Endodermal cell (in vitro differentiated cells): ENCODE measurements around the gene C5orf22. TPM values are rescaled to one million over a fixed set of nuclear protein-coding genes. Genes with fewer than 3 reads are reported as not detected.

Source experiments
- DNase-seq: peaks from one replicate; pipeline ENCODE4 v3.0.0-alpha.2; 2017
- H3K27ac ChIP-seq: 2 replicates; pipeline ENCODE4 v1.5.1; 2013; ENCODE audit warnings: mild to moderate bottlenecking, low read depth, low read length, moderate library complexity
- H3K27me3 ChIP-seq: 2 replicates; pipeline ENCODE4 v1.6.1; 2013; ENCODE audit warnings: mild to moderate bottlenecking, low read length, moderate library complexity; ENCODE audit not compliant: insufficient read depth, control insufficient read depth, poor library complexity, severe bottlenecking
- H3K36me3 ChIP-seq: 2 replicates; pipeline ENCODE4 v1.7.0; 2013; ENCODE audit warnings: mild to moderate bottlenecking, low read length, moderate library complexity; ENCODE audit not compliant: control insufficient read depth, insufficient read depth
- H3K4me1 ChIP-seq: one replicate; pipeline ENCODE4 v1.7.0; 2013; ENCODE audit warnings: low read length; ENCODE audit not compliant: control insufficient read depth, insufficient read depth
- H3K4me3 ChIP-seq: 2 replicates; pipeline ENCODE4 v1.5.1; 2013; ENCODE audit warnings: mild to moderate bottlenecking, low read length, moderate library complexity
- H3K9ac ChIP-seq: 2 replicates; pipeline ENCODE4 v1.6.1; 2013; ENCODE audit warnings: mild to moderate bottlenecking, low read length, moderate library complexity; ENCODE audit not compliant: poor library complexity, severe bottlenecking; ENCODE audit errors: extremely low read depth
- H3K9me3 ChIP-seq: 2 replicates; pipeline ENCODE4 v1.6.1; 2013; ENCODE audit warnings: mild to moderate bottlenecking, low read length, moderate library complexity; ENCODE audit not compliant: control insufficient read depth
- H3K27ac Mint-ChIP-seq: 2 replicates; pipeline ENCODE4 v1.8.0; 2020; ENCODE audit warnings: mixed read lengths
- H3K27me3 Mint-ChIP-seq: 2 replicates; pipeline ENCODE4 v1.8.0; 2021; ENCODE audit warnings: mild to moderate bottlenecking, mixed read lengths; ENCODE audit not compliant: insufficient read depth
- H3K36me3 Mint-ChIP-seq: 2 replicates; pipeline ENCODE4 v1.8.0; 2020; ENCODE audit warnings: low read depth, mixed read lengths
- H3K4me1 Mint-ChIP-seq: 2 replicates; pipeline ENCODE4 v1.8.0; 2020; ENCODE audit warnings: mixed read lengths
- H3K4me3 Mint-ChIP-seq: 2 replicates; pipeline ENCODE4 v1.8.0; 2020; ENCODE audit warnings: mild to moderate bottlenecking, moderate library complexity, mixed read lengths
- H3K9me3 Mint-ChIP-seq: 2 replicates; pipeline ENCODE4 v1.8.0; 2020; ENCODE audit warnings: mild to moderate bottlenecking, mixed read lengths
- WGBS, 2 experiments: methylation state at CpG; one replicate each; pipeline versions ENCODE4 v1.1.5 to v1.1.7; 2013; ENCODE audit warnings: missing lambda C conversion rate in 2 of 2, mixed read lengths in 1 of 2; ENCODE audit not compliant: insufficient coverage in 1 of 2, insufficient read length in 1 of 2; 5-methylcytosine and 5-hydroxymethylcytosine counted together
- total RNA-seq, 2 donors: library from RNA; stranded (reverse); fragmentation: NEBNext Ultra II Directional in 1 of 2; extraction: Animal tissue kit (Norgen Biotek cat#: 25700) in 1 of 2; gene quantifications; 2 replicates in 1 of 2; 3 replicates in 1 of 2; pipeline ENCODE4 v1.2.1, GENCODE V29; 2021
- TF ChIP-seq, protein P1 (sequence below): fragments of 200-600 bp; sonication (generic); conservative IDR thresholded peaks from 2 replicates; pipeline ENCODE4 v1.5.0; 2021; ENCODE audit warnings: antibody characterized with exemption, mild to moderate bottlenecking

C5orf22 gene
- total RNA-seq, 2 donors from 2014 or later: 44.2 to 52.7 TPM

DNA sequence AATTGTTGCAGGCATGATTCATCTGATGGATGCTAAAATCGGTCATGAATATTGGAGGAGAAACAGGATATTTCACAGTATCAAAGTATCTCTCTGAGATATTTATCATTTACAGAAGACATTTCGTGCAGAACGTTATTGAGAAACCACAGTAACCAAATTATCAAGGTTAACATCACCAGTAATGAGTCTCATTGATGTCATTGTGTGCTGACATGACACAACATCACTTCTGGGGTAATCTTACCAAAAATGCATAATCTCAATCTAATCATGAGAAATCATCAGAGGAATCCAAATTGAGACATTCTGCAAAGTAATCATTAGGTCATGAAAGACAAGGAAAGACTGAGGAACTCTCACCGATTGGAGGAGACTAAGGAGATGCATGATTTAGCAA lies 42.7 kb downstream of the C5orf22 start:
- H3K27me3 ChIP-seq: no peaks in the 10 kb centered on the region
- Mint-ChIP-seq H3K36me3 (no peaks in the 10 kb centered on the region), H3K4me3 (no peak overlapping the region), H3K4me1 (peaks cover 3% of the 10 kb centered on the region), H3K27ac (no peak overlapping the region), H3K9me3 (no peaks in the 10 kb centered on the region), H3K27me3 (no peaks in the 10 kb centered on the region)
- TF ChIP-seq, protein P1, sequence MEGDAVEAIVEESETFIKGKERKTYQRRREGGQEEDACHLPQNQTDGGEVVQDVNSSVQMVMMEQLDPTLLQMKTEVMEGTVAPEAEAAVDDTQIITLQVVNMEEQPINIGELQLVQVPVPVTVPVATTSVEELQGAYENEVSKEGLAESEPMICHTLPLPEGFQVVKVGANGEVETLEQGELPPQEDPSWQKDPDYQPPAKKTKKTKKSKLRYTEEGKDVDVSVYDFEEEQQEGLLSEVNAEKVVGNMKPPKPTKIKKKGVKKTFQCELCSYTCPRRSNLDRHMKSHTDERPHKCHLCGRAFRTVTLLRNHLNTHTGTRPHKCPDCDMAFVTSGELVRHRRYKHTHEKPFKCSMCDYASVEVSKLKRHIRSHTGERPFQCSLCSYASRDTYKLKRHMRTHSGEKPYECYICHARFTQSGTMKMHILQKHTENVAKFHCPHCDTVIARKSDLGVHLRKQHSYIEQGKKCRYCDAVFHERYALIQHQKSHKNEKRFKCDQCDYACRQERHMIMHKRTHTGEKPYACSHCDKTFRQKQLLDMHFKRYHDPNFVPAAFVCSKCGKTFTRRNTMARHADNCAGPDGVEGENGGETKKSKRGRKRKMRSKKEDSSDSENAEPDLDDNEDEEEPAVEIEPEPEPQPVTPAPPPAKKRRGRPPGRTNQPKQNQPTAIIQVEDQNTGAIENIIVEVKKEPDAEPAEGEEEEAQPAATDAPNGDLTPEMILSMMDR: no peak
- no peaks in the 10 kb centered on the region for H3K36me3 ChIP-seq
- no peak overlapping the region for H3K4me3 ChIP-seq
- no peak for DNase-seq
- no peaks in the 10 kb centered on the region for H3K4me1 ChIP-seq
- H3K27ac ChIP-seq: no peak overlapping the region
- 84 to 97% methylated on average over 4 of the region's 4 CpGs for WGBS, 2 experiments
- H3K9me3 ChIP-seq: no peaks in the 10 kb centered on the region
- H3K9ac ChIP-seq: no peak overlapping the region

DNA sequence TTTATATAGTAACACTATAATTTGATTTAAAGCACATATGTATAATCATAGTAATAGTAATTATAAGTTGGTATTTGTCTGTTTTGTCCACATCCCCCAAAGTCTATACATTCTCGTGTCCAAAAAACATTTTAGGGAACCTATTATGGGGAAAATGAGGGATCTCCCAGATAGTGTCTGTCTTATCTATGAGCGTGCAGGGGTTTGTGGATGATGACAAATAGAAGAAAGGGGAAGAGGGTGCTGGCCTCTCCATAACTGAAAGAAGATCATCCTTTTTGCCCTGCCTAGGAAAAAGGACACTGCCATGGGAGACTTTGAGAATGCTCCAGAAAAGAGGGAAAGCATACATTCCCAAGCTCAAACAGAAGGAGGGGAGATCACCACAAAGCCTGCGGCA lies 45.3 kb downstream of the C5orf22 start:
- Mint-ChIP-seq H3K4me3 (no peak overlapping the region), H3K27me3 (no peaks in the 10 kb centered on the region), H3K9me3 (no peaks in the 10 kb centered on the region), H3K4me1 (no peaks in the 10 kb centered on the region), H3K36me3 (no peaks in the 10 kb centered on the region), H3K27ac (no peak overlapping the region)
- Histone ChIP-seq H3K4me3 (no peak overlapping the region), H3K4me1 (no peaks in the 10 kb centered on the region), H3K27me3 (no peaks in the 10 kb centered on the region), H3K9ac (no peak overlapping the region), H3K27ac (no peak overlapping the region), H3K36me3 (no peaks in the 10 kb centered on the region), H3K9me3 (no peaks in the 10 kb centered on the region)
- TF ChIP-seq, protein P1: no peak
- WGBS, 2 experiments: 92 to 100% methylated on average over 3 of the region's 3 CpGs
- DNase-seq: no peak

DNA sequence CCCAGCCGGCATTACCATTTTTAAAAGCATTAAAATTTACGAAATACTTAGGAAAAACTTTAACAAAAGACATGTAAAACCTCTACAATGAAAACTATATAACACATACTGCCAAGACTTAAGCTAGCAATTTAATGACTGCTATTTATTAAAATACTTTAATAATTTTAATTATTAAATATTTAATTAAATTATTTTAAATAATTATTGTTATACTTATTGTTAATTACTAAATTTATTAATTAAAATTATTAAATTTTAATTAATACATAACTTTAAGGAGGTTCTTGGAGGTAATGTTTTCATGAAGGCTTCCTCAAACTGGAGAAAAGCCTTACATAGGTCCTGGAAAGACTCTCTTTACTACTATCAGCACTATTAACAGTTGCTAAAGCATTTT lies 47.5 kb downstream of the C5orf22 start:
- Mint-ChIP-seq H3K27me3 (no peaks in the 10 kb centered on the region), H3K27ac (no peak overlapping the region), H3K36me3 (no peaks in the 10 kb centered on the region), H3K9me3 (peaks cover 3% of the 10 kb centered on the region), H3K4me3 (no peak overlapping the region), H3K4me1 (no peaks in the 10 kb centered on the region)
- Histone ChIP-seq H3K36me3 (no peaks in the 10 kb centered on the region), H3K4me1 (no peaks in the 10 kb centered on the region), H3K9ac (no peak overlapping the region), H3K27ac (no peak overlapping the region), H3K4me3 (no peak overlapping the region), H3K9me3 (no peaks in the 10 kb centered on the region), H3K27me3 (no peaks in the 10 kb centered on the region)
- DNase-seq: no peak
- WGBS, 2 experiments: 71 to 91% methylated on average over 1 to 2 of the region's 2 CpGs
- TF ChIP-seq, protein P1: no peak
